Spleen (tissue), 7 donors: ENCODE results near the gene JPH4.

Experiments
- POLR2A ChIP-seq, 3 donors: fragments of 450-650 bp; IDR thresholded peaks; one replicate each; pipeline ENCODE4 v1.5.1; 2017; ENCODE audit warnings: antibody characterized with exemption in 3 of 3, mild to moderate bottlenecking in 1 of 3
- POLR2AphosphoS5 ChIP-seq, 3 donors: sonication (generic); formaldehyde crosslinking; IDR thresholded peaks; one replicate each; pipeline ENCODE4 v1.5.1; 2017; ENCODE audit warnings: antibody characterized with exemption in 3 of 3
- TF ChIP-seq, protein P1 (sequence below), 11 experiments: fragments of 200-600 bp in 7 of 11; fragments of 450-650 bp in 4 of 11; sonication (generic) in 4 of 11; IDR thresholded peaks in 8 of 11; conservative IDR thresholded peaks in 3 of 11; 1 replicate in 7 of 11; 2 replicates in 4 of 11; pipeline versions ENCODE4 v1.4.0 to v1.8.0; 2016 to 2021; ENCODE audit warnings: antibody characterized with exemption in 11 of 11, inconsistent platforms in 4 of 11, mild to moderate bottlenecking in 1 of 11
- donor health status: DM: no; HTN: no; CAD: no; lungs with moderate emphysema.
- donor health status: DM: no; HTN: no; CAD: no.
- donor health status: DM: no; HTN: no; CAD: no.

DNA sequence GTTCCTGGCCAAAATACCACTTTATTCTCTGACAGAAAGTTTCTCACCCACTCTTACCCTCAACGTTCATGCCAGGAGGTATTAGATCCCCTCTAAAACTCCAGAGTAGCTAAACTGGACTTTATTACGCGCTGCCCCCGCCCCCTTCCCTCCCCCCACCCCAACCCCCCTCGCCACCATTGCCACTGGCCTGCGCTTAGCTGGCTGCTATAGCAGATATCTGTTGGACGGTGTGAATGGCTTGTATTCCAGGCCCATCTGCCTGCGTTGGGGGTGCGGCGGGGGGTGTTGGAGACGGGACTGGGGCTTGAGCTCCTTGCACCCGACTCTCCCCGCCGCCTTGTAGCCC lies 23.1 kb downstream of the JPH4 start:
- TF ChIP-seq POLR2A (IDR thresholded peaks at IDR 0.05) (no peak), POLR2AphosphoS5 (IDR thresholded peaks at IDR 0.05) (no peak)
- TF ChIP-seq, protein P1, sequence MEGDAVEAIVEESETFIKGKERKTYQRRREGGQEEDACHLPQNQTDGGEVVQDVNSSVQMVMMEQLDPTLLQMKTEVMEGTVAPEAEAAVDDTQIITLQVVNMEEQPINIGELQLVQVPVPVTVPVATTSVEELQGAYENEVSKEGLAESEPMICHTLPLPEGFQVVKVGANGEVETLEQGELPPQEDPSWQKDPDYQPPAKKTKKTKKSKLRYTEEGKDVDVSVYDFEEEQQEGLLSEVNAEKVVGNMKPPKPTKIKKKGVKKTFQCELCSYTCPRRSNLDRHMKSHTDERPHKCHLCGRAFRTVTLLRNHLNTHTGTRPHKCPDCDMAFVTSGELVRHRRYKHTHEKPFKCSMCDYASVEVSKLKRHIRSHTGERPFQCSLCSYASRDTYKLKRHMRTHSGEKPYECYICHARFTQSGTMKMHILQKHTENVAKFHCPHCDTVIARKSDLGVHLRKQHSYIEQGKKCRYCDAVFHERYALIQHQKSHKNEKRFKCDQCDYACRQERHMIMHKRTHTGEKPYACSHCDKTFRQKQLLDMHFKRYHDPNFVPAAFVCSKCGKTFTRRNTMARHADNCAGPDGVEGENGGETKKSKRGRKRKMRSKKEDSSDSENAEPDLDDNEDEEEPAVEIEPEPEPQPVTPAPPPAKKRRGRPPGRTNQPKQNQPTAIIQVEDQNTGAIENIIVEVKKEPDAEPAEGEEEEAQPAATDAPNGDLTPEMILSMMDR (IDR thresholded peaks at IDR 0.05 in 8 of 11, conservative IDR thresholded peaks at IDR 0.05 in 3 of 11), result no peak
